GM12873 (cell line): ENCODE measurements around the gene BRI3.

Experiments used
- CTCF ChIP-seq: IDR thresholded peaks from 2 replicates; pipeline ENCODE4 v1.5.1; 2012; ENCODE audit warnings: low read depth, mild to moderate bottlenecking, moderate library complexity, low read length, control low read depth; ENCODE audit not compliant: insufficient read depth; ENCODE audit errors: missing control alignments

Gene BRI3

GRCh38 chr7:98334081-98334480 lies 52.6 kb downstream of the BRI3 start:
- no peak for TF ChIP-seq CTCF

GRCh38 chr7:98335411-98335977 lies 54.0 kb downstream of the BRI3 start:
- TF ChIP-seq CTCF: no peak

GRCh38 chr7:98338441-98338840 lies 57.0 kb downstream of the BRI3 start:
- no peak for TF ChIP-seq CTCF

GRCh38 chr7:98339043-98339442 lies 57.6 kb downstream of the BRI3 start:
- no peak for TF ChIP-seq CTCF

GRCh38 chr7:98341106-98341505 lies 59.6 kb downstream of the BRI3 start:
- no peak for TF ChIP-seq CTCF
